HG02938 (cell line): Measurements from ENCODE around the gene ZNF410.
"Not testable (repeated sequence)": the region's sequence is repeated elsewhere in the genome, so short reads cannot be mapped to it uniquely, and the experiment has no call there.

ENCODE experiments used
- ATAC-seq: cut with Tn5 transposase; IDR thresholded peaks from one replicate; pipeline ENCODE4 v1.9.1; 2021; ENCODE audit warnings: mild to moderate bottlenecking, moderate library complexity; ENCODE audit not compliant: unreplicated experiment

The ZNF410 gene

GRCh38 chr14:73884438-73885190 lies 2.0 kb upstream of the ZNF410 start:
- ATAC-seq: no peak

- no peak for ATAC-seq
Measured at GRCh38 chr14:73887318-73887616, 608 bp downstream of the ZNF410 start.

GRCh38 chr14:73887694-73888459 lies 1.2 kb downstream of the ZNF410 start:
- ATAC-seq: no peak

GRCh38 chr14:73888460-73888725 lies 1.7 kb downstream of the ZNF410 start:
- no peak for ATAC-seq

GRCh38 chr14:73888971-73889370 lies 2.3 kb downstream of the ZNF410 start:
- no peak for ATAC-seq

GRCh38 chr14:73889376-73889775 lies 2.7 kb downstream of the ZNF410 start:
- no peak for ATAC-seq

- ATAC-seq: not testable (repeated sequence)
Measured at GRCh38 chr14:73894180-73894687, 7.6 kb downstream of the ZNF410 start.

- ATAC-seq: no peak
Measured at GRCh38 chr14:73895939-73896338, 9.3 kb downstream of the ZNF410 start.

GRCh38 chr14:73896521-73896920 lies 9.9 kb downstream of the ZNF410 start:
- no peak for ATAC-seq

- ATAC-seq: no peak
Measured at GRCh38 chr14:73903028-73903427, 16.4 kb downstream of the ZNF410 start.

- no peak for ATAC-seq
Measured at GRCh38 chr14:73909681-73910080, 23.0 kb downstream of the ZNF410 start.

- ATAC-seq: no peak
Measured at GRCh38 chr14:73913256-73913655, 26.6 kb downstream of the ZNF410 start.

- ATAC-seq: no peak
Measured at GRCh38 chr14:73916324-73916723, 29.7 kb downstream of the ZNF410 start.

GRCh38 chr14:73919457-73919856 lies 32.8 kb downstream of the ZNF410 start:
- ATAC-seq: not testable (repeated sequence)

GRCh38 chr14:73924337-73924736 lies 37.7 kb downstream of the ZNF410 start:
- ATAC-seq: no peak

- ATAC-seq: no peak
Measured at GRCh38 chr14:73935666-73936065, 49.0 kb downstream of the ZNF410 start.

GRCh38 chr14:73936548-73936947 lies 49.9 kb downstream of the ZNF410 start:
- no peak for ATAC-seq

- ATAC-seq: no peak
Measured at GRCh38 chr14:73937012-73937411, 50.4 kb downstream of the ZNF410 start.

- no peak for ATAC-seq
Measured at GRCh38 chr14:73942180-73942579, 55.5 kb downstream of the ZNF410 start.

GRCh38 chr14:73943083-73943482 lies 56.4 kb downstream of the ZNF410 start:
- no peak for ATAC-seq

- no peak for ATAC-seq
Measured at GRCh38 chr14:73944432-73945158, 57.9 kb downstream of the ZNF410 start.

GRCh38 chr14:73945159-73945670 lies 58.6 kb downstream of the ZNF410 start:
- ATAC-seq: no peak
